Measurements from ENCODE around the gene COL25A1. TPM values are rescaled to one million over a fixed set of nuclear protein-coding genes. Genes with fewer than 3 reads are reported as not detected.

The COL25A1 gene
- total RNA-seq, 1 experiment from 2014 or later: not detected

GRCh38 chr4:109134268-109134667 is 168.2 kb downstream of the COL25A1 start:
- Histone ChIP-seq H3K27me3 (ENCODE audit: insufficient read depth, low read length) (peaks cover 29% of the 10 kb centered on the region), H3K4me2 (ENCODE audit: low read length) (no peak overlapping the region), H3K4me1 (ENCODE audit: control insufficient read depth in 1 of 2, insufficient read depth in 2 of 2, low read length in 2 of 2) (no peaks in the 10 kb centered on the region), H3K9me3 (ENCODE audit: control insufficient read depth in 1 of 2, insufficient read depth in 1 of 2, low read depth in 1 of 2, low read length in 2 of 2) (no peaks in the 10 kb centered on the region), H3K36me3 (ENCODE audit: control insufficient read depth in 1 of 2, insufficient read depth in 2 of 2, low read length in 2 of 2) (no peaks in the 10 kb centered on the region), H4K20me1 (ENCODE audit: insufficient read depth) (no peaks in the 10 kb centered on the region), H2AFZ (ENCODE audit: low read depth, low read length, poor library complexity, severe bottlenecking) (no peak overlapping the region), H3K4me3 (replicated peaks in 1 of 2; ENCODE audit: low read depth in 1 of 2, low read length in 2 of 2) (no peak overlapping the region), H3K79me2 (ENCODE audit: insufficient read depth, low read length) (no peaks in the 10 kb centered on the region), H3K27ac (ENCODE audit: low read depth, low read length) (no peak overlapping the region), H3K9me2 (ENCODE audit: insufficient read depth) (no peaks in the 10 kb centered on the region), H3K9ac (ENCODE audit: low read length) (no peak overlapping the region)
- TF ChIP-seq MAX (IDR thresholded peaks at IDR 0.05) (no peak), CTCF (IDR thresholded peaks at IDR 0.05 in 2 of 3, conservative IDR thresholded peaks at IDR 0.05 in 1 of 3; ENCODE audit: borderline replicate concordance in 1 of 3, insufficient read depth in 1 of 3, low read depth in 2 of 3, low read length in 2 of 3) (no peak), POLR2AphosphoS5 (IDR thresholded peaks at IDR 0.05; ENCODE audit: low read depth, low read length) (no peak), EZH2phosphoT487 (IDR thresholded peaks at IDR 0.05; ENCODE audit: borderline replicate concordance) (no peak), REST (IDR thresholded peaks at IDR 0.05; ENCODE audit: low read depth) (no peak), SIN3A (IDR thresholded peaks at IDR 0.05; ENCODE audit: low read depth) (no peak), TCF7L2 (IDR thresholded peaks at IDR 0.05; ENCODE audit: borderline replicate concordance, extremely low read depth, insufficient read depth, insufficient read length) (no peak), POLR2A (IDR thresholded peaks at IDR 0.05; ENCODE audit: borderline replicate concordance, extremely low read depth, insufficient read depth, insufficient read length) (no peak)
- POLR2A ChIA-PET: no interaction called here
- RAD21 ChIA-PET (ENCODE audit: low non-redundant PET in 1 of 2, low total read pairs in 2 of 2, uncharacterized antibody in 2 of 2, unreplicated experiment in 2 of 2): no interaction called here
- DNase-seq (ENCODE audit: low read depth, low spot score): no peak
- BruUV-seq (replicated peaks): no TSS peak
- intact Hi-C loops (cut with micrococcal nuclease): no loop called here
- CTCF ChIA-PET: no interaction called here
- no peak for ATAC-seq
